Stimulated activated CD4-positive, alpha-beta T cell treated with anti-CD3 and anti-CD28 coated beads, Interleukin-2, amount 100 ng/mL, for 48 hours (primary cell): ENCODE data around the gene TFAP2A.

Source experiments
- DNase-seq, 2 donors: peaks; one replicate each; pipeline ENCODE4 v3.0.0-alpha.2; 2020

TFAP2A gene

DNA sequence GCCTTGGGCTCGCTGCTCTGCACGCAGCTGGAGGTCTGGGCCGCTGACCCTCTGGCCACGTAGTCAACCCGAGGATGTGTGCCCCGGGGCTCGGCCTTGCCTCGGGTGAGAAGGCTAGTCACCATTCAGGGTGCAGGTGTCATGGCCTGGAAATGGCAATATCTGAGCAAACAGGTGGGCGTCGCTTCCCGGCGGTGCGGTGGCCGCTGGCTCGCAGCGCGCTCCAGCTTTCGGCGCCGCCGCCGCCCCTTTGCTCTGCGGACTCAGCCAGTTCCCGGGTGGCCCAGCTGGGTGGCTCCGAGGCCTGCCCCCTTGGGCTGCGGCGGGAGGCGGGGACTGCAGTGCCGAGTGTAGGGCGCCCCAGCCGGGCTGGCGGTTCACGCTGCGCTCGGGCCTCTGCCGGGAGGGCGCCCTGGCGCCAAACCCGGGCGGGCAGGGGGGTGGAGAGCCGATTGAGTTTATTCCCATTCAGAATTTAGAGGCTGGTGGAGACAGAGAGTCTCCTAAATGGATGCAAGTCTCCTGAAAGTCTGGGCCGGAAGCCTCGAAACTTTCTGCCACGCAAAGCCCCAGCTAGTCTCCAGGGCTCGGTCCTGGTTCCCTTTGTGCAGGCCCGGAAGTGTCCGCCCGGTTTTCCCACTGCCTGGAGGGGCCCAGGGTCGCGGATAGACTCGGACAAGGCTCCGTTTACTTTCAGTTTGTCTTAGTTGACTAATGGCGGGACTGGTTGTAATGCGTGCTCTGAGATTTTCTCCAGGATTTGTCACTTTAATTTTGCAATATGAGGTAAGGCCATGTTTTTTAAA lies 11.3 kb upstream of the TFAP2A start:
- no peak for DNase-seq

DNA sequence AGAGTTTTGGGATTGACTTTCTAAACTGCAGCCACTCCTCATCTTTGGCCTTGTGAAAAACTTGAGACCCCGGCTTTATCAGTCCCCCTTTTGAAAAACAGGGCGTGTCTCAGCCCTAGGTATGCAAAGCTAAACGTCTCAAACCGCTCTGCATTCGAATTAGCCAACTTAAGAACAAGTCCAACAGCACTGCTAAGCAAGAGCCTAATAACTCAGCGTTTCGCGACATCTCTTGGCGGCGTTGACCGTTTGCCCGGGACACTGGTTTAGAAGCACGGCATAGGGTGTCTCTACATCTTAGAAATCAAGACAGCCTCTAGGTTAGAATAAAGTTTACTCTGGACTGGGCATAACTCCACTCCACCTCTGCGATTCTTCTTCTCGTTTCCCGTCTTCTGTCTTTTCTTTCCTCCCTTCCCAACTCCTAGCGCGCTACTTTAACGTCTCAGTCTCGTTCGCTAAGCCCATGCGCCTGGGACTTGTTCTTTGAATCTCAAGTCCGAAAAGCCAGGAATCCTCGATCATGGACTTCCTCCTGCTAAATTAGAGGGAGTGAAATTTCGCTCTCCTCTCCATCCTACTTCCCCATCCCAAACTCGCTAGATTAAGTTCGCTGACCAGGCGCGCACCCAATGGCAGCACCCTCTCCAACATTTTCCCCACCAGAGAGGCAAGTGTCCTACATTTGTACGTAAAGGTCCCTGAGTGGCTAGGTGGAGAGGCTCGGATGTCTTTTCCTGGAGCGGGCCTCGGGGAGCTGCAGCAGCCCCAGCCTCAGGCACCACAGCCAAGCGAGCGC lies 10.5 kb upstream of the TFAP2A start:
- DNase-seq, result no peak

DNA sequence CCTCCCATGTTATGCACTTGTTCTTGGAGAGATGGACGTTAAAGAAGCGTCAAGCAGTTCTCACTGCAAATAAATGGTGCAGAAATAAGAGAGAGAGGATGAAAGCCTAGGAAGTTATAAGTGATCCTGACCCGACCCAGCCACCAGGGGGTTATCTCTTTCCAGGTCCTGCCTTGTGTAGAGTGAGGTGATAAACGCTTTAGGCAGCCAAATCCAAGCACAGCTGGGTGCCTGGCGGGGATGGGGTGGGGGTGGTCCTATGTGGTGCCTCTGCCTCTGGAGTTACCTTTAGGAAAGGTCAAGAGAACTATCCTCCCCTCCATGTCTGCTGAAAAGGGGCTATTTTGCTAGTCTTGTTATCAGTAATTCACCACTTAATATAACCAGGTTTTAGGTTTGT lies 9.2 kb upstream of the TFAP2A start:
- no peak for DNase-seq

DNA sequence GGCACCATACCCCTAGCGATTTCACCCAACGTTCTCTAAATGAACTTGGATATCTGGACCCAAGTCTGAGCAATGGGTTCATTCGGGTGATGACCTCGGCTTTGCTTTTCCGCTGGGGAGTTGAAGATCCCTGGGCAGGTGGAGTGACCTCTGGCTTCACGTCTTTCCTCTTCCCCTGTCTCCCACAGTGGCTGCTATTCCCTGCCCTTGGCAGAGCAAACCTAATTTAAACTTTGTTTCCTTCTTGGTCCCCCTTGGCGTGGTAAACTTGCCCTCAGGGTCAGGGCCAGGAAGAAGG lies 7.8 kb upstream of the TFAP2A start:
- DNase-seq, result no peak

DNA sequence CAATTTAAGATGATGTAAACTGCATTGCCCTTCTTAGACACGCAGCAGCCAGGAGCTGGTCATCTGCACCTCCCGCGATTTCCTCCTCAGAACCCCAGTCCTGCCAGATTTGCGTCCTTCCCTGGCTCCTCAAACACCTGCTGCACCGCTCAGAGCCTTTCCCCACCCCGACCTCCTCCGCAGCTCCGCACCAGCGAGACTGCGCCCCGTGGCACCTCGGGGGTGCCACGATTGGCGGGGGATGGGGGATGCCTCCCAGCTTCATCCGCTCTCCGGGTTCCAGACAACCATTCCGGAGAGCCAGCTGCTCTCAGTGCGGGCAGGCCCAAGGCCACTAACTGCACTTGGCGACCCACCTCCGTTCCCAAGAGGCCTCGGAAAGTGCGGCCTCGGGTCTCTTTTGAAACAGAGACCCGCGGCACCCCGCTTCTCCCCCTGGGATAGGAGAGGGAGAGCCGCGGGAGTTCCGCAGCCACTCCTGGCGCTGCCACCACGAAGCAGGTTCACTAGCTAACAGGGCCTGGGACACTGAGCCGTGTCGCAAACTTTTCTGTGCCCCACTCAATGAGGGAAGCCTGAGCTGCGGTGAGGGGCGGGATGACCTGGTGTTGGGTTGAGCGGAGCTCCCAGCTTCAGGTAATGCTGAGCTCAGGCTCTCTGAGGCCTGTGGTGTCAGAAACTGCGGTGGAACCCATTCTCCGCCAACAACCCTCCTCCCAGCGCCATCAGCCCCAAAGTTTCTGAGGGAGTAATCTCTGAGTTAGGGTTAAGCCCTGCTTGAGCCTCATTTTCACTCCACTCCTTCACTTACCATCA lies 7.3 kb upstream of the TFAP2A start:
- DNase-seq, result no peak

DNA sequence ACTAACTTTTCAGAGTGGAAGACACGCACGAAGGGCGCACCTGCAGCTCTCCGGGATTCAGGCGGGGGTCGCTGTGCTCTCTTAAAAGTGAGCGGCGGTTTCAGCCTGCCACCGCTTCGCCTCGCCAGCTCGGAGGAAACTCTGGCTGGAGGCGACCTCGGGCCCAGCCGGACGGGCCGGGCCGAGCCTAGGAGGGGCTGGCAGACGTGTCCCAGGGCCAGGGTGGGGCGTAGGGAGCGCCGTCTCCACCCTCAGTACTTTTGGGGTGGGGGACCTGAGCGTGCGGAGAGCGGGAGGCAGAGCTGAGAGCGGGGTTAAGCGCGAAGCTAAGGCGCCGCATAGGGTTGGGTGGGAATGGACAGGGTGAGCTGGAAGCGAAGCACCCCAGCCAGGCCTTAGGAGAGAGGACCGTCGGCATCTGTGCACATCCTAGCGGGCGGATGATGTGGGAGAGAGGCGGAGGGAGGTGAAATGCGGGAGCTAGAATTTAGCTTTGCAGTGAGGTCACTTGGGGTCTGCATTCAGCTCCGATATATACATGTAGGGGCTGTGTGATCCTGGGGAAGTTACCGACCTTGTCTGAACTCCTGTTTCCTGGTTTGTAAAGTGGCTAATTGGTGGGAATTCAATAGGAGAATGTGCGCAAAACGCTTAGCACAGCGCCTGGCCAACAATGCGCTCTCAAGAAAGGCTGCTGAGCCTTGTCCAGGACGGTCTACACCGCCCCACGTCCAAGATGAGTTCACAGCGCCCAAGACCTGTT lies 6.5 kb upstream of the TFAP2A start:
- DNase-seq, result no peak

DNA sequence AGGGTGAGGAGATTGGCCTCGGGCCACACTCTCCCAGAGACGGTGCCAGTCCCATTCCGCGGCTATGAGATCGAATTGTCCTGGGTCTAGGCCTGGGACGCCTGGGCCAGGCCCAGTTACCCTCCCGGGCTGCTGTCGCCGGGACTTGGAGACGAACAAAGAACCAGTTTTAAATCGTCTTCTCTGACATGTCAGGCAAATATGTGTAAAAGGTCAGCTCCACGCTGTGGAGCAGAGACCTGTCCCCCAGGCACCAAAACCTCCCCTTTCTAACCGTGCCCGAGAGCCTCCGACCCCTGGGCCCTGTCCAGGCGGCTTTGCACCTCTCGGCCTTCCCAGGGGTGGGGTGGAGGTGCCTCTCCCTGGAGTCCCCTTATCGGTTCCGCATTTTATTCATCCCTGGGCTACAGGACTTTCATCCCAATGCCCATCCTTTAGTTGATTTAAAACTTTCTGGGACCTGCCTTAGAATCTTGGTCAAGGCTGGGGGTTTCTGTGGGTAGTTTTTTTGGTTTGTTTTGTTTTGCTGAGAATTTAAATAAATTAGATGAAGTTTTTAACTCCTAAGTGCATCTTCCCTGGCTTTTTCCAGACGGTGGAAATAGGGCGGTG lies 5.8 kb upstream of the TFAP2A start:
- DNase-seq, result no peak

DNA sequence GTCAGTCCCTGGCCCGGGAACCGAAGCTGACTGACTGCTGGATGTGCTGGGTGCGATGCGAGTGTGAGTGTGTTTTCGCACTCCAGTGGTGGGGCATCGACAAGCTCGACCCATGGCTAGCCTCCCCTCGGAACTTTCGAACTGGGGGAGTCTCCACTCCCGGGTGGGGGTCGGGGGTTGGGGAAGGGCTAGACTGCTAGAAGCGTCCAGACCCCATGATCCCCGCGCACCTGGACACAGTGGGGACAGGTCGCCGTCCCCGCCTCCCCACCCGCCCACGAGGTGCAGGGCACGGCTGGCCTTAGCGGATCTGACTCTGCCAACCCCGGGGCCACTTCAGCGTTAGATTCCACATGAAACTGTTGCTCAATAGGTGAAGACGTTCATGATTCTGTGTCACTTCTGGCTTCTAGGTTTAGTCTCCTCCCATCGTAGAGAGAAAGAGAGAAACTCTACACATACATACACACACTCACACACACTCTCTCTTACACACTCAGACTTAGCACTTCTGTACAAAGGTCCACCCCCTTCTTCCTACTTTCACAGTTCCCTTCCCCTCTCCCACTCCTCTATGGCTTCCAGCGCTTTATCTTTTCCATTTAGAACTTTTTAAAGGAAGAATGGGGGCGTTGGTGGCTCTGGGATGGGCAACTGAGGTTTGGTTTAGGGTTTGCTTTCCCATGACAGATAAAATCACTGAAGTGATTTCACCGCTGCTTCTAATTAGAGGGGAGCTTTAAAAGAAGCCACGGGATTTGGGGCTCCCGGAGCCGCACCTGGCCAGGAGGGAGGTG lies 5.1 kb upstream of the TFAP2A start:
- no peak for DNase-seq

DNA sequence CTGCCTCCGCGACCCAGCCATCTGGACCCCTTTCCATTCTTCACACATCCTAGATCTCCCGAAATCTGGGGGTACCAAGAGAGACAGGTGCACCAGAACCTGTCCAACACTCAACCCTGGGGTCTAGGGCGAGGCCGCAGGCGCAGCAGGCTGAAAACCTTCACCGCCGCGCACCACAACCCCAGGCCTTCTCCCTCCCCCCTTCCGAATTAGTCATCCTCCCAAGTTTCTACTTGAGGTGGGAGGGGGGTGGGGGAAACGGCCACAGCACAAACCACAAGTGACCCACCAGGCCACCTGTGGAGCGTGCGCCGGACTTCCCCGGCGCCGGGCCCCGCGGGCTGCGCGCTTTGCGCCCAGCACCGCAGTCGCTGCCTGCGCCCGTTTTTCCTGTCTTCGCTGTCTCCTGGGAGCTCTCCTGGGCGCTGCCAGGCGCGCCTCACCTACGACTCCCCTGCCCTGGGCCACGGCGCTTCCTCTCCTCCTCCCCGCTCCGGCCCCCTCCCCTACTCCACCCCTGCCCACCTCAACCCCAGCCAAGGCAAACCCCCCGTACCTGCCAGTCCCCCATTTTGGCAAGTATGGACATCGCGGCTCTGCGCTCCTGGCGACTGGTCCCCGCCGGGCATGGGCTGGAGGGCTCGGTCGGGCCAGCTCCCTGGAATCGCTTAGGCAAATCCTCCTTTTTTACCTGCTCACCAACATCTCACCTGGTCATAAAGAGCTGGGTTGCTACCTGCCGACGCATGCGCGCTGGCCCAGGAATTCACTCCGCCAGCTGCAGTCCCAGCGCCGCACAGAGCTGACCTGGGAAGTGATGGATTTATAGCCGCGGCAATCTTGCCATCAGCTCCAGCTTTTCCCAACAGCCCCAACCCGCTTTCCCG lies 4.2 kb upstream of the TFAP2A start:
- DNase-seq, result no peak

DNA sequence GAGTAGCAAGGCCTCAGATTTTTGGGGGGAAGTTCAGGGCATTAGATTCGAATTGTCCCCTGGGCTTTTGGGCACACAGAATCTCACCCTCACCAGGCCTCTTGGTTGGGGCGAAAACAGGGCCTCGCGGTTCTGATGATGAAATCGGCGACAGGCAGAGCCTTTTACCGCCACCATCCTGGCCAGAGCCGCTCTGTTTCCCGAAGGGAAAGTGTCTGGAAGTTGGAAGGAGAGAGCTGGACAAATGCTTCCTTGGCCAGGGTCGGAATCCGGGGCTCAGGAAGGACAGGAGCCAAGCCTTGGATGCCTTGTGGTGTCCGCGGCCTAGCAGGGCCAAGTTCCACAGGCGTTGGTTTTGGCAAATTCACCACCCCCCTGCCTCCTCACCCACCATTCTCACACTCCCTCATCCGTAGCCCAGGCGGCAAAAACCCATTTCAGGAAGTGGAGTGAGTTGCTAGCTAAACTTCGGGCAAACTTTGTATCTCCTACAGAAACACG lies 3.5 kb upstream of the TFAP2A start:
- DNase-seq, result no peak

DNA sequence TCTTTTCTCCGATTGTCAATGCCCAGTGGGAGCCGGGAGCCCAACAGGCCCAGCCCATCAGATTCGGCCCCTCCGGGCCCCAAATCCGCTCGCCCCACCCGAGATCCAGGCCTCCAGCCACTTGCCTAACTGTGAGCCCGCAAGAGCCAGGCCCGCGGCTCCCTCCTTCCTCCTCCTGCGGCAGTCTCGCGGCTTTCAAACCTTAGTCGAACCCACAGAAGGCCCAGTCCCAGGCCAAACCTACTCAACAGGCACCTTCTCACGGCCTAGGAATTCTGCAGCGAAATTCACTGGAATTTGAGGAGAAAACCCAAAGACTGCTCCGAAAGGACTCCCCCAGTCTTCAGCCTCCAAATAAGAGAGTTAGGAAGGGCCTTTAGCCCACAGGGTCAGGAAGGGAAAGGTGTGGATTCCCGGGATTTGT lies 2.8 kb upstream of the TFAP2A start:
- no peak for DNase-seq

DNA sequence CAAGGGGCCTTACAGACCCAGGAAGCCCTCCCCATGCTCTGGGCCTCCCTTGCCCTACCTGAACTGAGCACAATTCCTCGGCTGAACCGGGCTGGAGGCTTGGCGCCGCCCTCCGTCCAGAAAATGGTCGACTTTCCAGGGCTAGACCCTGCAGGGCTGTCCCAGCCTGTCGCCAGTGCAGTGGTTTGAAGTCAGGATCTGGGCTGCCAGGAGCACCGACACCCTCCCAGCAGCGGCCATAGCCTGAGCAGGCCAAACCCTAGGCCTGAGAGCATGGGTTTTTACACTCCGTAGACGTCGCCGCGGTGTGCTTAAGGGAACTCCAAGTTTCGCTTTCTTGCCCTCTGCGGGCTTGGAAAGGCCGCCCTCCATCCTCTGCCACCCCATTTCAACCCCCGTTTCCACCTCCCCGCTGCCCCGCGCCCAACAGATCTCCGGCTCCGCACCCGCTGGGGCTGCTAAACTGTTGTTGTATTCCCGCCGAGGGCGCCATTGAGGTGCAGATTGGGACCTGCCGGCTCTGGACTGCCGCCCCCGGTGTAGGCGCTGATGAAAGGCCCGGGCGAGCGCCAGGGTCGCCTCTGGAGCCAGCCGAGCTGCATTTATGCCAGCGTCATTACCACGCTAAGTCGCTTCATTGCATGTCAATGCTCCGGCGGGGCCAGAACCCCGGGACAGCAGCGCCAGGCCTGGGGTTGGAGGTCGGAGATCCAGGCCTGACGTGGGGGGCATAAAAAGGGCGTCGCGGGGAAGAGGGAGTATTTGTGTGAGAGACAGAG lies 2.2 kb upstream of the TFAP2A start:
- DNase-seq, result no peak

DNA sequence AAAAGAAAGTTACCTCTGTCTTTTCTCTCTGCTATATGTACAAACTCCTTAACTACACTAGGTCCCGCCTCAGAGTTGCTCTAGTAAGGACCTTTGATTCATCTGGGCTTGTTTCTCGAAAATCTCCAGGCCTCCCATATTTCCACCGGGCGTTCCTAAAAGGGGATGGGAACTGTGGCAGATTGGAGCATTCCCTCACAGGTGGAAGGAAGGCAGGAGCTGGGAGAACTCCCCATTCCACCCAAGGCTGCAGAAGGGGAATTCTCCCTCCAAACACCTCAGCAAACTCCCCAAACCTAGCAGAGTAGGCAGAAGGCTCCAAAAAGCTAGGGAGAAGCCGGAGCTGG lies 1.6 kb upstream of the TFAP2A start:
- DNase-seq, result no peak

DNA sequence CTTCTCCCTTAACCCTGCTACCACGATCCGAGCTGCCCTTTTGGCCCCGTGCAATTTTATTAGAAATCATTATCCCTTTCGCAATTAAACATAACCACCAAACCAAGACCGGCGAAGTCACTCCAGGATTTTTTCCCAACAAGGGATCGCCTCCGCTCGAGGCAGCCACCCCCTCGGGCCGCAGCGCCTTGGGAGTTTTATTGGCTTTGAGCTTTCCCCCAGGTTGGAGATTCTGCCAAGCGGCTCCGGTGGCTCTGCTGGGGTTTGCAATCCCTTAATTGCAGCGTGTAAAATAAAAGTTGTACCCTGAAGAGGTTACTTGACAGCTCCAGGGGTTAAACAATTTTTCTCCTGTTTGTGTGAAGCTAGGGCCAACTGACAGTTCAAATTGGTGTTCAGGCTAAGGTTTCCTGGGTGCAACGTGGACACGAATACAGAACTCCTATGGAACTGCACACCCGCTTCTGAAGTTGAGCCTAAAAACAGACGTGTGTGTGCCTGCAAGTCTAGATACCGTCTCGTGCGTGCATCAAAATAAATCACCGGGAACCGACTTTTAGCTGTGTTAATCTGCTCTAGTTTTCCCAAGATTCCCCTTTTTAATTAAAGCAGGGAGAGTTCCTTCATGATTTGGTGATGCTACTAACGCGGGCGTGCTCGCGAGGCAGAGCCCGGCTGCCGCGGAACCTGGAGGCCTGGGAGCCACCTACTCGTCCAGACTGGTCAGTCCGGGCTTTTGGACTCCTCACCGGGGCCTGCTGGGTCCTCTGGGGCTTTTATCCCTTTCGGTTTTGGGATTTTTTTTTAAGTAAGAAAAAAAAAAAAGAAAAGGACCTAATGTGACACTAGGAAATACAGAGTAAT lies 975 bp upstream of the TFAP2A start:
- DNase-seq, result no peak

DNA sequence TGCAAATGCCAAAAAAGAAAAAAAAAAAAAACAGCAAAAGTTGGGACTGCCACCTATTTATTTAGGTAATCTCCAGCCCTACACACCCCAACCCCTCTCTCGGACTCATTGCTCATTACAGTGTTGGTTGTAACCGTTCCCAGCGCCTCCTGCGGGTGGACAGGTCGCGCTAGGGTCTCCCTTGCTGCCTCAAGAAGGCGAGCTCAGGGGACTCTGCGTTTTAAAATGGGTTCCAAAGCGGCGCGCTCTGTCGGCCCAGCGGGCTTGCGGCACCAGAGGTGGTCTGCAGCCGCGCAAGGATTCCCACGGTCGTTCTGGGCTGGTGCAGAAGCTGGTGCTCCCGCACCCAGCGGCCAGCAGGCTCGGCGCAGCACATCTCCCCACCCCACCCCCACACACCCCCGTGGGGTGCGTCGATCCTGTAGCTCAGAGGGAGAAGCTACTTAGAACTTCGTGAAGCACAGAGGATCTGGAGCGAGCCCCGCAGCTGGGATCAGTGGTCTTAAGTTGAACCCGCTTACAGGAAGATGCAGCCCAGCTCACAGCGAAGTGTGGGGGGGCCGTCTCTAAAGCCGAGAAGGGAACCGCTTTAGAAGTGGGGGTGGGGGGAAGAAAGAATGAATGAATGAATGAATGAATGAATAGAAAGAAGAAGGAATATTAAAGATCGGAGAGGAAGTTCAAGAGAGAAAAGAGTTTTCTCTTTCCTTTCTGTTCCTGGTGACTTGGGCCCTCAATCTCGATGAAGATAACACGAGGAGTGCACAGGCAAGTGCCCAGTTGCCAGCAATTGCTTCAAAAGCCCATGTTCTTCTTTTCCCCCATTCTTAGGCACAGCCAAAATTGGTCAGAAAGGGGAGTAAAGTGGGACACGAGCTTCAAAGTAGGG lies 780 bp downstream of the TFAP2A start:
- DNase-seq, result no peak

DNA sequence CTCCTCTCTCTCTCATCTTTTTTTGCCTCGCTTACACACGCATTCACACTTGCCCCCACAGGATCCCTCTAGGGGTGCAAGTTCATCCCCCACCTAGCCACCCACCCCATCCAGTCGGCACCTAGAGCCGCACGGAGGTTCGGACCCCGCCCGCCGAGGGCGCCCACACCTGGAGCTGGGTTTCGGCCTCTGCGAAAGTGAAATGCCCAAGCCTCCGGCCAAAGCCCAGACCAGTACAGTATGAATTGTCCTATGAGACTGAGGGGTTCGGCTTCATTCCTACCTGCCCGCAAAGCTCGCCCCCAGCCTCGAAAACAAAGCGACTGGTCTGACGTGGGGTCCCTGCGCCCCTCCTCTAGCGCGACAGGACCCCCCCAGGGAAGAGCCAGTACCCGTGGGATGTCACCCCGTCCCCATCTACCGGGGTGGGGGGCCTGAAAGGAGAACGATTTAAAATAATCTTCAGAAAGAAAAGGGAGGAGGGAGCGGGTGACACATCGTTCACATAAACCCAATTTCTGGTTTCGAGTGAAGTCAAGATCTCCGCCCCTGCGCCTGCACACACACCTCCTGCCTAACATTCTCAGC lies 1.5 kb downstream of the TFAP2A start:
- DNase-seq, result no peak
